HG02678 (cell line): ENCODE measurements around the gene IQSEC3.
A peak's percentile ranks its signal among the peaks of the same experiment; 100 is the strongest.
"Not testable (repeated sequence)": the region's sequence is repeated elsewhere in the genome, so short reads cannot be mapped to it uniquely, and the experiment has no call there.

ENCODE experiments used
- ATAC-seq: cut with Tn5 transposase; IDR thresholded peaks from one replicate; pipeline ENCODE4 v1.9.1; 2021; ENCODE audit warnings: mild to moderate bottlenecking, moderate library complexity; ENCODE audit not compliant: unreplicated experiment

IQSEC3 gene

GRCh38 chr12:66428-66781, at the start of gene IQSEC3:
IQSEC3 (plus strand) TSS chr12:66767; CDS start chr12:66883, 116 bp downstream.
- ATAC-seq = not testable (repeated sequence)

- not testable (repeated sequence) for ATAC-seq
Observed at GRCh38 chr12:17370-18340, 48.9 kb upstream of the IQSEC3 start.

- ATAC-seq = not testable (repeated sequence)
Observed at GRCh38 chr12:18821-19567, 47.6 kb upstream of the IQSEC3 start.

GRCh38 chr12:19906-20305, 46.7 kb upstream of the IQSEC3 start:
- not testable (repeated sequence) for ATAC-seq

GRCh38 chr12:20757-21156, 45.8 kb upstream of the IQSEC3 start:
- ATAC-seq = no peak

DNA sequence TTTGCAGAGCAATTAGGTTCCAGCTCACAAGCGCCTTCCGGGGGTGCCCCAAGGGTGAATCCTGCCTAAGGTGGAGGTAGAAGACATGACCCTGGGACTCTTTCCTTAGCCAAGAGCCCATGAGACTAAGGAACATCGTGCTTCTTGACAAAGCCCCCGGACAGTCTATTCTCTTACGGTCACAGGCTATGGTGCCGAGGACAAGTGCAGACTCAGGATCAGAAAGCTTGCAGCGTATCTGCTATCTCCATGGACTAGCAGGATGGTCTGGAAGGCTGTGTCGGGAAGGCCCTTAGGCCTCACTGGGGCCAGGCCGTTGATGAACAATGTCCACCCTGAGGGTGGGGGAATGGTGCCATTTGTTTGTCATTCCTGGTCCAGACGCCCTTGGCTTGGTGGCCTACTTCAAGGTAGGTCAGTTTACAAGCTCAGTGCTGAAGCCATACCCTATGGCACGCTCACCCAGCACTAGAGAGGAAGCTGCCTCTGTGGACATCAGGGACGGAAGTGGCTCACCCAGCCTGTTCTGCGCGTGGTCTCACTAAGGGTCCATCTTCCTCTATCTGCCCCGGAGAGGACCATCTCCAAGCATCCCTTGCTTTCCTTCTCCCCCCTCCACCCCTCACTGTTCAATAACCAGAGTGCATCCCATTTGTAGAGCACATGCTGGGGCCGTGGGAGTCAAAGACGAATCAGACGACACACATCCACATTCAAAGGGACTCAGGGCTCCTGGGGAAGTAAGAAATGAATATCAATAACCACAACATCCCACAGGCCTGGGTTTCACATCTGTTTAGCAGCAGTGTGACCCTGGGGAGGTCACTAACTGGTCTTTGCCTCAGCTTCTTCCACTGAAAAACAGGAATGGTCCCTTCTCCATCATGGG, 45.0 kb upstream of the IQSEC3 start:
- ATAC-seq = peak; percentile 84

- no peak for ATAC-seq
Observed at GRCh38 chr12:22190-22529, 44.4 kb upstream of the IQSEC3 start.

GRCh38 chr12:22530-23201, 43.9 kb upstream of the IQSEC3 start:
- ATAC-seq = no peak

DNA sequence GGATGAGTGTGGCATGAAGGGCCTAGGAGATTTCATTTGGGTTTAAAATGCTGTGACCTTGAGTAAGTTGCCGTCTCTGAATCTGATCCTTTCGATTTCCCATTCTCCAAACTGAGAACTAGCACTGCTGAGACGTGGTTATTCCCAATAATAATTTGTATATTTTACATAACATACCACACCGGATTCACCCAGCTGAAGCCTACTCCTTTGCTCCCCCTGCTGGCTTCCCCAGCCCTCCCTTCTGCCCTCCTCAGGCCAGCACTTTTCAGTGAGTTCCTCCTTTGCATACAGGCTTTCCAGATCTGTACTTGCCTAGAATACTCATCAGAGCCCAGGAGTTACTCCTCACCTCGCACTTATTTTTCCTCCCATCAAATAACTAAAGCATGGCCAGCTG, 38.7 kb upstream of the IQSEC3 start:
- ATAC-seq = not testable (repeated sequence)

GRCh38 chr12:38775-39174, 27.8 kb upstream of the IQSEC3 start:
- not testable (repeated sequence) for ATAC-seq

DNA sequence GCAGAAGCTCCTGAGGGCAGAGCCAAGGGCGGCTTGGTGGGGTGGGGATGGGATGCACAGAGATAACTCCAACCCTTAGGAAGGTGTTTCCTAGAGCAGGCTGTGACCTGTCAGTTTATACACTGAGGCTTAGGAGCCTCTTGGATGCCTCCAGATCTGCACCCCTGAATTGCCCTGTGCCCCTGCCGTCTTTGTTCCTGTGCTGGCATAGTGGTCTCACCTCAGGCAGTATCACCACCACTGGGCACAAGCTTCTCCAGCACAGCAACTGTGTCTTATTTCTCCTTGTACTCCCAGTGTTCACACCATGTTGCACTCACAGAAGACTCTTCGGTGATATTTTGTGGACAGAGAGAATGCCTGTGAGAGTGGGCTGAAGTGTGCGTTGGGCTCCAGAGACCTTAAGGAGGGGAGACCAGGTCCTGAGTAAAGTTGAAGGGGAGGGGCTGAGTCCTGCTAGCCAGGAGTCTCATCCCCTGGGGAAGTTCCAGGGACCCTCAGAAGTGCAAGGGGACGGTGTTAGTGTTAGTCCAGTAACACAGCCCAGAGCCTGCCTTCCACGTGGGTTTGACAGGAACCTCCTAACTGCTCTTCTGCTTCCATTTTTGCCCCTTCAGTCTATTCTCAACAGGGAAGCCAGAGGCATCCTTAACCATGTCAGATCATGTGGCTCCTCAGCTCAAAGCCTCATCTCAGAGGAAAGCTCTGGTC, 26.9 kb upstream of the IQSEC3 start:
- not testable (repeated sequence) for ATAC-seq

- ATAC-seq = not testable (repeated sequence)
Observed at GRCh38 chr12:44352-44751, 22.2 kb upstream of the IQSEC3 start.

DNA sequence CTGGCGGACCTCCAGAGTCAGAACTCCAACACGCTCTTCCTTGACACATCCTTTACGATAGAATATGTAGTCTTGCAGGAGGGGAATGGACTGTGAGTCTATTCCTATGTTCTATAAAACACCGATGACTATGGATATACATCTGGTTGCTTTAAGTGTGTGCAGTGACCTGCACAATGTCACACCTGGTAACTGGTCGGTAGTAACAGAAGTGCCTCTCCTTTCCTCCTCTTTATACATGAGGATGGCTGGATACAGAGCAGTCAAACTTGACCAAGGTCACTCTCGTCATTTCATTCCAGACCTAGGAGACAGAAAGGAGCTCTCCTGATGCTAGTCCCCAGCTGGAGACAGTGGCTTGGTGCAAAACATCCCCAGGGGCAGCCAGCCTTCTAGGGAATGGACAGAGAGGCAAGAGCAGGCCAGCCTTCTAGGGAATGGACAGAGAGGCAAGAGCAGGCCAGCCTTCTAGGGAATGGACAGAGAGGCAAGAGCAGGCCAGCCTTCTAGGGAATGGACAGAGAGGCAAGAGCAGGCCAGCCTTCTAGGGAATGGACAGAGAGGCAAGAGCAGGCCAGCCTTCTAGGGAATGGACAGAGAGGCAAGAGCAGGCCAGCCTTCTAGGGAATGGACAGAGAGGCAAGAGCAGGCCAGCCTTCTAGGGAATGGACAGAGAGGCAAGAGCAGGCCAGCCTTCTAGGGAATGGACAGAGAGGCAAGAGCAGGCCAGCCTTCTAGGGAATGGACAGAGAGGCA, 21.2 kb upstream of the IQSEC3 start:
- ATAC-seq = not testable (repeated sequence)

- not testable (repeated sequence) for ATAC-seq
Observed at GRCh38 chr12:45991-46358, 20.6 kb upstream of the IQSEC3 start.

GRCh38 chr12:46542-46941, 20.0 kb upstream of the IQSEC3 start:
- not testable (repeated sequence) for ATAC-seq

DNA sequence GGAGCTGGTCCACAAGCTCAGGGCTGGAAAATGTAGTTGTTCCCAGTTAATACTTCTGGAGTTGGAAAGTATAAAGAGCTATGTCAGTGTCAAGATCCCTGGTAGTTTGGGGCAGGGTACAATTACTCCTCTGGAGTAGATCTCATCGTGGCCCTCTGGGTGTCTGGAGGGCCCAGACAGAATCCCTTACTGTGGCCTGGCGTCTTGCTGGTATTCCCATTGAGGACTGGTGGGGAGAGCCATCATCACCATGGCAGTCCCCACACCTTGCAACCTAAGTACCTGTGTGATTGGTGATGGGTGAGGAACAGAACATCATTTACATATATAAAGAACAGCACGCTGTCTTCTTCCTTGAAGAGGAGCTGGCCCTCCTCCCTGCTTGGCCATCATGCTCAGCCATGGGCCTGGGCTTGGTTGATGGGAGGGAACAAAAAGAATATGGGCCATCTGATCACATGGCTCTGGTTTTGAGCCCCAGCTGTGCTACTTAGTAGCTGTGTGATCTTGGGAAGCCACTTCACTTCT, 18.8 kb upstream of the IQSEC3 start:
- ATAC-seq = not testable (repeated sequence)

DNA sequence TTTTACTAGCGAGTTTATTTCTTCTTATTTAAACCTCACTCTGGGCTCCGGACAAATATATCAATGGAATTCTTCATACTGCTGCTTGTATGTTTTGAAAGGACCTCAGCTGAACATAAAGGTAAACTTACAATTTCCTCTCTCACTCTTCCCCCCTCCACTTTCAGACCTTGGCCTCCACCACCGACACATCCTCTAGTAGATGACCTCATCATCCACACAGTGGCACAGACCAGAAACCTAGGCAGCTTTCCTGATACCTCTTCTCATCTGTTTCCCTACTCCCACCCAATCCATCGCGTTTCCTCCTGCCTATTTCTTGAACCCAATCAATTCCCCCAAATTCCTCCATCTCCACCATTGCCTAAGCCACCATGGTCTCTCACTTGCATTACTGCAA, 17.4 kb upstream of the IQSEC3 start:
- ATAC-seq = not testable (repeated sequence)

- not testable (repeated sequence) for ATAC-seq
Observed at GRCh38 chr12:51087-51486, 15.5 kb upstream of the IQSEC3 start.

GRCh38 chr12:51962-52361, 14.6 kb upstream of the IQSEC3 start:
- ATAC-seq = not testable (repeated sequence)
